CD4-positive, alpha-beta T cell (primary cell): ENCODE measurements around the gene EML4. TPM values are rescaled to one million over a fixed set of nuclear protein-coding genes. Genes with fewer than 3 reads are reported as not detected.
"Not testable (repeated sequence)": the region's sequence is repeated elsewhere in the genome, so short reads cannot be mapped to it uniquely, and the experiment has no call there.

Experiments
- ATAC-seq: fragments of 200-7000 bp; cut with Tn5 transposase; one replicate; pipeline ENCODE4 v1.10.0; 2022; ENCODE audit warnings: mild to moderate bottlenecking; ENCODE audit not compliant: poor library complexity
- CTCF ChIA-PET: fragments of 350-600 bp; sonication (Branson Sonifier 250); formaldehyde crosslinking; loops from one replicate; lab custom pipeline; 2021; ENCODE audit warnings: antibody characterized with exemption, inconsistent platforms; lab: Charles Lee
- POLR2A ChIA-PET: fragments of 350-600 bp; sonication (Branson Sonifier 250); formaldehyde crosslinking; loops from one replicate; lab custom pipeline; 2021; ENCODE audit warnings: antibody characterized with exemption, inconsistent platforms; lab: Charles Lee
- DNase-seq, 14 experiments: peaks; one replicate each; pipeline ENCODE4 v3.0.0-alpha.2; 2013 to 2020; ENCODE audit warnings: mixed read lengths in 2 of 14
- H3K27ac ChIP-seq, 2 donors: one replicate each; pipeline versions ENCODE4 v1.5.1 to v1.7.0; 2013; ENCODE audit warnings: low read length in 2 of 2, low read depth in 1 of 2, mild to moderate bottlenecking in 1 of 2
- H3K27me3 ChIP-seq, 2 experiments: 1 replicate in 1 of 2; 2 replicates in 1 of 2; pipeline versions ENCODE4 v1.6.1 to v1.7.0; 2013; ENCODE audit warnings: low read length in 2 of 2, control low read depth in 1 of 2, mild to moderate bottlenecking in 1 of 2, moderate library complexity in 1 of 2; ENCODE audit not compliant: insufficient read depth in 2 of 2, control insufficient read depth in 1 of 2
- H3K36me3 ChIP-seq: one replicate; pipeline ENCODE4 v1.6.1; 2013; ENCODE audit warnings: low read length, control low read depth; ENCODE audit not compliant: insufficient read depth
- H3K4me1 ChIP-seq: one replicate; pipeline ENCODE4 v1.6.1; 2013; ENCODE audit warnings: low read length, control low read depth; ENCODE audit not compliant: insufficient read depth
- H3K4me3 ChIP-seq: one replicate; pipeline ENCODE4 v1.5.1; 2013; ENCODE audit warnings: mild to moderate bottlenecking, low read length, moderate library complexity
- H3K9me3 ChIP-seq, 2 experiments: 1 replicate in 1 of 2; 2 replicates in 1 of 2; pipeline versions ENCODE4 v1.6.1 to v1.7.0; 2013; ENCODE audit warnings: low read length in 2 of 2, mild to moderate bottlenecking in 2 of 2, control low read depth in 1 of 2, moderate library complexity in 1 of 2; ENCODE audit not compliant: control insufficient read depth in 1 of 2, insufficient read depth in 1 of 2
- H3K27ac Mint-ChIP-seq: one replicate; pipeline ENCODE4 v1.8.0; 2020; ENCODE audit warnings: mixed read lengths
- H3K27me3 Mint-ChIP-seq: one replicate; pipeline ENCODE4 v1.8.0; 2021; ENCODE audit warnings: mixed read lengths
- H3K36me3 Mint-ChIP-seq: one replicate; pipeline ENCODE4 v1.8.0; 2021; ENCODE audit warnings: low read depth, mixed read lengths
- H3K4me1 Mint-ChIP-seq: one replicate; pipeline ENCODE4 v1.8.0; 2021; ENCODE audit warnings: low read depth, mixed read lengths
- H3K4me3 Mint-ChIP-seq: one replicate; pipeline ENCODE4 v1.8.0; 2020; ENCODE audit warnings: mild to moderate bottlenecking, mixed read lengths
- H3K9me3 Mint-ChIP-seq: one replicate; pipeline ENCODE4 v1.8.0; 2020; ENCODE audit warnings: mixed read lengths
- intact Hi-C, 2 experiments: fragments of 100-400 bp; cut with DNase I in 1 of 2; cut with micrococcal nuclease in 1 of 2; formaldehyde crosslinking; loops; one replicate each; pipeline versions ENCODE4 v1.15.1 to v1.9.0; 2023 to 2025; cut with DNase I, micrococcal nuclease
- total RNA-seq, 174 experiments: library from RNA in 2 of 174; stranded (reverse) in 2 of 174; gene quantifications; one replicate each; pipeline ENCODE4 v1.2.3 and lab custom pipeline; 2021 to 2026
- TF ChIP-seq, protein P1 (sequence below): fragments of 200-600 bp; IDR thresholded peaks from one replicate; pipeline ENCODE4 v1.8.0; 2022; ENCODE audit warnings: antibody characterized with exemption, mild to moderate bottlenecking

EML4 gene
- total RNA-seq, 2 experiments from 2014 or later: 219 to 228 TPM

- TF ChIP-seq, protein P1, sequence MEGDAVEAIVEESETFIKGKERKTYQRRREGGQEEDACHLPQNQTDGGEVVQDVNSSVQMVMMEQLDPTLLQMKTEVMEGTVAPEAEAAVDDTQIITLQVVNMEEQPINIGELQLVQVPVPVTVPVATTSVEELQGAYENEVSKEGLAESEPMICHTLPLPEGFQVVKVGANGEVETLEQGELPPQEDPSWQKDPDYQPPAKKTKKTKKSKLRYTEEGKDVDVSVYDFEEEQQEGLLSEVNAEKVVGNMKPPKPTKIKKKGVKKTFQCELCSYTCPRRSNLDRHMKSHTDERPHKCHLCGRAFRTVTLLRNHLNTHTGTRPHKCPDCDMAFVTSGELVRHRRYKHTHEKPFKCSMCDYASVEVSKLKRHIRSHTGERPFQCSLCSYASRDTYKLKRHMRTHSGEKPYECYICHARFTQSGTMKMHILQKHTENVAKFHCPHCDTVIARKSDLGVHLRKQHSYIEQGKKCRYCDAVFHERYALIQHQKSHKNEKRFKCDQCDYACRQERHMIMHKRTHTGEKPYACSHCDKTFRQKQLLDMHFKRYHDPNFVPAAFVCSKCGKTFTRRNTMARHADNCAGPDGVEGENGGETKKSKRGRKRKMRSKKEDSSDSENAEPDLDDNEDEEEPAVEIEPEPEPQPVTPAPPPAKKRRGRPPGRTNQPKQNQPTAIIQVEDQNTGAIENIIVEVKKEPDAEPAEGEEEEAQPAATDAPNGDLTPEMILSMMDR: no peak
- H3K4me1 ChIP-seq: no peaks in the 10 kb centered on the region
- H3K27me3 ChIP-seq: no peaks in the 10 kb centered on the region
- Mint-ChIP-seq H3K9me3 (no peaks in the 10 kb centered on the region), H3K27me3 (no peaks in the 10 kb centered on the region), H3K27ac (no peak overlapping the region), H3K36me3 (no peaks in the 10 kb centered on the region), H3K4me3 (no peak overlapping the region), H3K4me1 (no peaks in the 10 kb centered on the region)
- intact Hi-C loops: no loop called here
- no peaks in the 10 kb centered on the region for H3K36me3 ChIP-seq
- POLR2A ChIA-PET: no interaction called here
- DNase-seq (no peak), ATAC-seq (no peak)
- H3K9me3 ChIP-seq: peaks cover 0 to 5% of the 10 kb centered on the region in 2 experiments
- CTCF ChIA-PET: no interaction called here
- no peak overlapping the region for H3K4me3 ChIP-seq
- no peak overlapping the region for H3K27ac ChIP-seq
Observed at GRCh38 chr2:42378415-42378814, 209.3 kb downstream of the EML4 start.

- H3K27ac Mint-ChIP-seq, H3K4me1 ChIP-seq, H3K4me1 Mint-ChIP-seq, H3K27ac ChIP-seq, H3K27me3 Mint-ChIP-seq, DNase-seq, H3K9me3 Mint-ChIP-seq, H3K27me3 ChIP-seq, H3K9me3 ChIP-seq, H3K4me3 ChIP-seq, CTCF ChIA-PET, intact Hi-C loops, ATAC-seq, H3K36me3 ChIP-seq, H3K4me3 Mint-ChIP-seq, POLR2A ChIA-PET, H3K36me3 Mint-ChIP-seq: not testable (repeated sequence)
Observed at GRCh38 chr2:42380026-42380425, 210.9 kb downstream of the EML4 start.

DNA sequence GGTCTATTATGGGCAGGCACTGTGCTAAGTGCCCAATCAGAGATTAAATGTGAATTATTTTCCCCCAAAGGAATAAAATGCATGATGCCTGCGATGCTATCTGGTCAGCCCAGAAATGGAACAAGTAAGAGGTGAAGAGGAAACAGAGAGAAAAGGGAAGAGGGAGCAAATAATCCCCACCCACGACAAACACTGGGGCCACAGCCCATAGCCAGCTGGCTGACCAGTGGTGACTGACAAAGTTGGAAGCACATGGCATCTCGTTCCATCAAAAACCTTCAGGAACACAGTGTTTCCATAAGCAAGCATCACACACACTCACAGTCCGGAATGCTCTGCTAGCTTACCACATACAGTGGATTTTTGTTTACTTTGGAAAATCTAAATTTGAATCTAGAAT, 213.0 kb downstream of the EML4 start:
- Histone ChIP-seq H3K9me3 (peaks cover 0 to 5% of the 10 kb centered on the region in 2 experiments), H3K36me3 (no peaks in the 10 kb centered on the region), H3K27ac (no peak overlapping the region), H3K4me3 (no peak overlapping the region), H3K27me3 (no peaks in the 10 kb centered on the region), H3K4me1 (no peaks in the 10 kb centered on the region)
- TF ChIP-seq, protein P1: no peak
- ChIA-PET POLR2A (no interaction called here), CTCF (no interaction called here)
- Mint-ChIP-seq H3K4me3 (no peak overlapping the region), H3K9me3 (no peaks in the 10 kb centered on the region), H3K27ac (no peak overlapping the region), H3K27me3 (no peaks in the 10 kb centered on the region), H3K4me1 (no peaks in the 10 kb centered on the region), H3K36me3 (no peaks in the 10 kb centered on the region)
- ATAC-seq: no peak
- intact Hi-C loops: no loop called here
- DNase-seq: no peak

Other genes with a start within 250 kb of the EML4 start
- gene PKDCC, start 121.3 kb upstream of the EML4 start, total RNA-seq: not detected
- gene COX7A2L, start 191.9 kb downstream of the EML4 start, total RNA-seq: 10 to 100 TPM; 51.3 to 57.3 TPM